ENCODE measurements around the gene SBF2. TPM values are rescaled to one million over a fixed set of nuclear protein-coding genes. Genes with fewer than 3 reads are reported as not detected.
A peak's percentile ranks its signal among the peaks of the same experiment; 100 is the strongest.

SBF2 gene
- polyA plus RNA-seq, 1 experiment, result 44.4 TPM

DNA sequence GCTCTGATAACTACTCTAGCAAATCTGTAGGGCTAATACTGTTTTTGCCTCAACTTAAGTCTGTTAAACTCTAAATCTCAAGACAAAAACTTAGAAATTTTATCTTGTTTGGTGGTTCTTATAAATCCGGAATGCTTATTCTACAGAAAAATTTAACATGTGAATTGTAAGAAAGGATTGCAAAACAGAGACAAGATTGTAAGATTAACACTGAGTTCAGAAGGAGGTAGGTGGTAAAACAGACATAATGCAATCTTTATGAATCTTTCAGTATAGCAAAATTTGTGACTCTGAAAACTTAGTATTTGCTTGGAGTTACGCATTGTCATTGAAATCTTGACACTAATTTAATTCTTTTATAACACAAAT is 263.9 kb downstream of the SBF2 start:
- Histone ChIP-seq H3K27me3 (ENCODE audit: control insufficient read depth, insufficient read depth, low read length) (no peaks in the 10 kb centered on the region), H3K4me3 (ENCODE audit: low read depth, low read length) (no peak overlapping the region), H3K27ac (ENCODE audit: low read depth, low read length) (no peak overlapping the region), H3K9me3 (ENCODE audit: control insufficient read depth, insufficient read depth, low read length) (no peaks in the 10 kb centered on the region)
- DNase-seq (ENCODE audit: low read depth, low spot score), result no peak
- CTCF ChIA-PET, result no interaction called here
- TF ChIP-seq, protein P1, sequence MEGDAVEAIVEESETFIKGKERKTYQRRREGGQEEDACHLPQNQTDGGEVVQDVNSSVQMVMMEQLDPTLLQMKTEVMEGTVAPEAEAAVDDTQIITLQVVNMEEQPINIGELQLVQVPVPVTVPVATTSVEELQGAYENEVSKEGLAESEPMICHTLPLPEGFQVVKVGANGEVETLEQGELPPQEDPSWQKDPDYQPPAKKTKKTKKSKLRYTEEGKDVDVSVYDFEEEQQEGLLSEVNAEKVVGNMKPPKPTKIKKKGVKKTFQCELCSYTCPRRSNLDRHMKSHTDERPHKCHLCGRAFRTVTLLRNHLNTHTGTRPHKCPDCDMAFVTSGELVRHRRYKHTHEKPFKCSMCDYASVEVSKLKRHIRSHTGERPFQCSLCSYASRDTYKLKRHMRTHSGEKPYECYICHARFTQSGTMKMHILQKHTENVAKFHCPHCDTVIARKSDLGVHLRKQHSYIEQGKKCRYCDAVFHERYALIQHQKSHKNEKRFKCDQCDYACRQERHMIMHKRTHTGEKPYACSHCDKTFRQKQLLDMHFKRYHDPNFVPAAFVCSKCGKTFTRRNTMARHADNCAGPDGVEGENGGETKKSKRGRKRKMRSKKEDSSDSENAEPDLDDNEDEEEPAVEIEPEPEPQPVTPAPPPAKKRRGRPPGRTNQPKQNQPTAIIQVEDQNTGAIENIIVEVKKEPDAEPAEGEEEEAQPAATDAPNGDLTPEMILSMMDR (IDR thresholded peaks at IDR 0.05; ENCODE audit: low read depth, low read length), result no peak
- POLR2A ChIA-PET, result no interaction called here

- TF ChIP-seq, protein P1 (IDR thresholded peaks at IDR 0.05; ENCODE audit: low read depth, low read length), result no peak
- DNase-seq (ENCODE audit: low read depth, low spot score), result no peak
- no peaks in the 10 kb centered on the region for H3K27me3 ChIP-seq (ENCODE audit: control insufficient read depth, insufficient read depth, low read length)
- H3K27ac ChIP-seq (ENCODE audit: low read depth, low read length), result no peak overlapping the region
- H3K9me3 ChIP-seq (ENCODE audit: control insufficient read depth, insufficient read depth, low read length), result no peaks in the 10 kb centered on the region
- ChIA-PET CTCF (no interaction called here), POLR2A (no interaction called here)
- no peak overlapping the region for H3K4me3 ChIP-seq (ENCODE audit: low read depth, low read length)
Observed at GRCh38 chr11:10029386-10030121, 264.5 kb downstream of the SBF2 start.

DNA sequence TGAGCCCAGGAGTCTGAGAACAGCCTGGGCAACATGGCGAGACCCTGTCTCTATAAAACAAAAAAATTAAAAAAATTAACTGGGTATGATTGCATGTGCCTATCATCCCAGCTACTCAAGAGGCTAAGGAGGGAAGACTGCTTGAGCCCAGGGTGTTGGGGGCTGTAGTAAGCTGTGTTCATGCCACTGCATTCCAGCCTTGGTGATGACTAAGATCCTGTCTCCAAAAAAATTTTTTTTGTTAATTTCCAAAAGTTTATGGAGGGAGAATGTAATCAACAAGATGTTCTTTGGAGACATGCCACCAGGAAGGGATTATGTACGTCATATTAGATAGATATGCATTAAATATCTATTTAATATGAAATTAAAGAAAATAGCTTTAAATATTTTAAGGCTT is 267.5 kb downstream of the SBF2 start:
- H3K27ac ChIP-seq (ENCODE audit: low read depth, low read length), result no peak overlapping the region
- POLR2A ChIA-PET, result interaction anchor here (1.1 kb wide), 1 partner anchor 278 kb away, joined by 4 read pairs; the partner anchor contains the start of gene ADM
- H3K27me3 ChIP-seq (ENCODE audit: control insufficient read depth, insufficient read depth, low read length), result no peaks in the 10 kb centered on the region
- TF ChIP-seq, protein P1 (IDR thresholded peaks at IDR 0.05; ENCODE audit: low read depth, low read length), result no peak
- no peaks in the 10 kb centered on the region for H3K9me3 ChIP-seq (ENCODE audit: control insufficient read depth, insufficient read depth, low read length)
- DNase-seq (ENCODE audit: low read depth, low spot score), result peak; percentile 13
- H3K4me3 ChIP-seq (ENCODE audit: low read depth, low read length), result no peak overlapping the region
- CTCF ChIA-PET, result interaction anchor here (1.6 kb wide), 1 partner anchor 181 kb away, joined by 3 read pairs; no protein-coding TSS in a partner anchor

- Histone ChIP-seq H3K4me3 (ENCODE audit: low read depth, low read length) (no peak overlapping the region), H3K9me3 (ENCODE audit: control insufficient read depth, insufficient read depth, low read length) (no peaks in the 10 kb centered on the region), H3K27ac (ENCODE audit: low read depth, low read length) (no peak overlapping the region), H3K27me3 (ENCODE audit: control insufficient read depth, insufficient read depth, low read length) (no peaks in the 10 kb centered on the region)
- TF ChIP-seq, protein P1 (IDR thresholded peaks at IDR 0.05; ENCODE audit: low read depth, low read length), result no peak
- peak; percentile 6 for DNase-seq (ENCODE audit: low read depth, low spot score)
- CTCF ChIA-PET, result no interaction called here
- POLR2A ChIA-PET, result no interaction called here
Observed at GRCh38 chr11:10023212-10023611, 270.8 kb downstream of the SBF2 start.

DNA sequence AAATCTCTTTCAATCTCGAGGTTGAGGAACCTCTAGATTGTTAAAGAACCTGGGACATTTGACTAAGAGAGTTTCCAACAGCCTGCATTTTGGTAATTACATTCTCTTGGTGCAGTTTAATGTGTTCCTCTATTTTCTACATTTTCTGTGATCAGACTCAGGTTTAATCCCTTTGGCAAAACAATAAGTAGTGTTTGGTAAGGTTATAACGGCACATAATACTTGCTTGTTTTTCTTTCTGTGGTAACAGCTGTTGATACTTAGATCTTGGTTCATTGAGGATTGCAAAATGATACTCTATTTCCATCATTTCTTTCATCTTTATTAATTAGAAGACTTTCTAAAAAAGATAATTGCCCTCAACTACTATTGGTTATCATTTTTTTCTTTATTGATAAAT is 271.3 kb downstream of the SBF2 start:
- ChIA-PET CTCF (no interaction called here), POLR2A (no interaction called here)
- Histone ChIP-seq H3K9me3 (ENCODE audit: control insufficient read depth, insufficient read depth, low read length) (no peaks in the 10 kb centered on the region), H3K27ac (ENCODE audit: low read depth, low read length) (no peak overlapping the region), H3K4me3 (ENCODE audit: low read depth, low read length) (no peak overlapping the region), H3K27me3 (ENCODE audit: control insufficient read depth, insufficient read depth, low read length) (no peaks in the 10 kb centered on the region)
- TF ChIP-seq, protein P1 (IDR thresholded peaks at IDR 0.05; ENCODE audit: low read depth, low read length), result no peak
- no peak for DNase-seq (ENCODE audit: low read depth, low spot score)

Measured in AG04450 (cell line).